NCI-H2227 treated with DMSO at 0.1 percent for 48 hours (cell line): Measurements from ENCODE around the gene TUBA3D.
"Not testable (repeated sequence)": the region's sequence is repeated elsewhere in the genome, so short reads cannot be mapped to it uniquely, and the experiment has no call there.

ENCODE experiments used
- DNase-seq: peaks from one replicate; lab custom pipeline; 2025; lab: John Stamatoyannopoulos, UW

The TUBA3D gene

GRCh38 chr2:131475831-131476230, at the start of gene TUBA3D:
TUBA3D (plus strand) TSS chr2:131476119; CDS start chr2:131476200, 81 bp downstream.
- DNase-seq, result no peak

DNA sequence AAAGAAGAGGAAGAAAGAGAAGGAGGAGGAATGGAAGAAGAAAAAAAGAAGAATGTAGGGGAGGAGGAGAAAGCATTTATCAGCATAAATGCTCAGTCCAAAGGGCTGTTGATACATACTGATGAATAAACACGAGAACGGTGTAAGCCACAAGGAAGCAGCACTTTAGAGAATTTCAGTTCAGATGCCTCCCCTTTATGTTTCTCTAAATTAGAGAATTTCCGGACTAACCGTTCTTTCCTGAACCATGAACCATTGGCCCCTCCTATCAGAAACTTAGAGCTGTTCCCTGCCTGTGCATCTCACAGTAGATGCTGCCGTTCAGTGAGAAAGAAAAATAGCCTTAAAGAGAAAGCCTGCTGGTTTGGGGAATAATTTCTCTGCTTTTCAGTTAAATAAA, 49.2 kb upstream of the TUBA3D start:
- DNase-seq, result no peak

DNA sequence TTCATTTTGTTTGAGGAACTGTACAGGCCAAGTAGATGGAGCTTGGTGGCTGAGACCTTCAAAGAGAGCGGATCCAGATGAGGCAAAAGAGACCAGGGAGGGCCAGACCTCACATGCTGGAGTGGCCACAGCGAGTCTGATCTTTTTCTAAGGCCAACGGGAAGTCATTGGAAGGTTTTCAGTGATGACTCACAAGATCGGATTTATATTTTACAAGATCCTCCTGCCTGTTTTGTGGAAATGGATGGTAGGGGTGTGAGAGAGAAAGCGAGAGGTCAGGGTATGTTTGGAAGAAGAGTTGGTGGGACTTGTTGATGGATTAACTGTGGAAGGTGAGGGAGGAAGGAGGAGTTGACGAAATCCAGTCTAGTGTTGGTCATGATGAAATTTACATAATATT, 44.6 kb upstream of the TUBA3D start:
- no peak for DNase-seq

- DNase-seq, result not testable (repeated sequence)
Observed at GRCh38 chr2:131440742-131441468, 35.0 kb upstream of the TUBA3D start.

- DNase-seq, result not testable (repeated sequence)
Observed at GRCh38 chr2:131444736-131445514, 31.0 kb upstream of the TUBA3D start.

DNA sequence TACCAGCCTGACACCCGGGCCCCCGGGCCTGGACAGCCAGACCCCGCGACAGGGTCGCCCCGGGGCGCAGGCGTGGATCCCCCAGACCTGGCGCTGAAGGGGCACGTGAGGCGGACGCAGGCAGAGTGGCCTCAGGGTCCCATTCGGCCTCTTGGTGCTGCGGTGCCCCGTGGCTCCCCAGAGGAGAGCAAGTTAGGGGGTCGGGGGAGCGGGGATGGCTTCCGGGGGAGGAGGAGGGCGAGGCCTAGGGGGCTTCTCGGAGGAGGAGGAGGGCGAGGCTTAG, 30.5 kb upstream of the TUBA3D start:
- not testable (repeated sequence) for DNase-seq

DNA sequence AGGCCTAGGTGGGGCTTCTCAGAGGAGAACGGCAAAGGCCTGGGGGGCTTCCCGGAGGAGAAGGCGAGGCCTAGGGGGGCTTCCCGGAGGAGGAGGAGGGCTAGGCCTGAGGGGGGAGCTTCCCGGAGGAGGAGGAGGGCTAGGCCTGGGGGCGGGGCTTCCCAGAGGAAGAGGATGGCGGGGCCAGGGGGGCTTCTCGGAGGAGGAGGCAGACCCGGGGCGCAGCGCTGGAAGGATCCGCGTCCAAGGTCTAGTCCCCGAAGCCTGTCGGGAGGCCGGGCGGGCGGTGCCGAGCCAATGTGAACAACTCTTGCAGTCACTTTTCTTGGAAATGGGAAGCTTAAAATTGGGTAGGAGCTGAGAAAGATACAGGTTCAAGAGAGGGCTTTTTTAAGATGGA, 30.0 kb upstream of the TUBA3D start:
- DNase-seq, result no peak

- not testable (repeated sequence) for DNase-seq
Observed at GRCh38 chr2:131447981-131448380, 27.9 kb upstream of the TUBA3D start.

GRCh38 chr2:131451265-131451949, 24.5 kb upstream of the TUBA3D start:
- DNase-seq, result not testable (repeated sequence)

DNA sequence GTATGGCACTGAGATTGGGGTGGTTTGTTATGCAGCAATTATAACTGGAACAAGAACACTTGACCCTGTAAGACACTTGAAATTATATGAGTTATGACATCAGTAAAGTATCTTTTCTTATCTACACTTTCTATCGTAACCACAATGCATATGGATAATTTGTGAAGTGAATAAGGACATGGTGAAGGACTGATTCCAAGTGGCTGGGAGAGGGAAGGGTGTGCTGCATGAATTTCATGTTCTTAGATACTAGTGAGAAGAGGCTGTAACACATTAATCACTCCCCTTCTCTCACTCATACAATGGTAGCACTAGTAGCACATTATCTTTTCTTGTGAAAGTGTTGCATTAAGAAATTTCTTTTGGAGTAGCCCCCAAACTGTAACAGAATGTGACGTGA, 21.0 kb upstream of the TUBA3D start:
- DNase-seq, result not testable (repeated sequence)

GRCh38 chr2:131467722-131468121, 8.2 kb upstream of the TUBA3D start:
- DNase-seq, result not testable (repeated sequence)

- DNase-seq, result not testable (repeated sequence)
Observed at GRCh38 chr2:131470944-131471343, 5.0 kb upstream of the TUBA3D start.

DNA sequence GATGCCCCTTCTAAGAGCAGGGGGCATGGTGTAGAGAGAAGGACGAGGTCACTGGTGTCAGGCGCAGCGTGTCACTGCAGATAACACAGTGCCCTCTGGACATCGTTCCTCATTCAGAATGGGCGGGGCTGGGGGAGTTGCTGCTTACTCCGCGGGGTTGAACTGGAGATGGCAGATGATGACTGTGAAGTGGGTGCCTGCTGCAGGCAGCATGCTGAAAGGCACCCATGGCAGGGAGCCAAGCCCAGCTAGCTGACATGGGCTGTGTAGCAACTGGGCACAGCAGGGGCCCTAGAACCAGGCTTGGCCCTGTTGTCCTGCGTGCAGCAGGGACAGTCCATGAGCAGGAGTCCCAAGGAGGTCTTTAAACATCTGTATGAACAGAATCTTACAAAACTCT, 4.3 kb upstream of the TUBA3D start:
- DNase-seq, result not testable (repeated sequence)

GRCh38 chr2:131473266-131473665, 2.7 kb upstream of the TUBA3D start:
- DNase-seq, result not testable (repeated sequence)

GRCh38 chr2:131476363-131476762, 444 bp downstream of the TUBA3D start:
- not testable (repeated sequence) for DNase-seq

DNA sequence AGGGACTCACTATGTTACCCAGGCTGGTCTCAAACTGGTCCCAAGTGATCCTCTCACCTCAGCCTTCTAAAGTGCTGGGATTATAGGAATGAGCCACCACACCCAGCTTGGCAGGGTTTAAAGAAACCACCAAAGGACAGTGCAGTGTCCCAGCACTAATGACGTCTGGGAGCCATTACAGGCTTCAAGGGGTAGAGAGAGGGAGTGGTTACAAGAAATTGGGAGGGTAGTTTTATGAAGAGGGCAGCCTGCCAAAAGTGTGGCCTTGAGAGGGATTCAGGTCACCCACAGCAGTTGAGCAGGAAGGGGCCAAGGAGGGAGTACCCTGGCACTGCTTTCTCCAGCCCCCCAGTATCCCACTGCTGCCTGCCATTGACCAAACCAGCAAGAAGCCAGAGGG, 1.3 kb downstream of the TUBA3D start:
- not testable (repeated sequence) for DNase-seq

DNA sequence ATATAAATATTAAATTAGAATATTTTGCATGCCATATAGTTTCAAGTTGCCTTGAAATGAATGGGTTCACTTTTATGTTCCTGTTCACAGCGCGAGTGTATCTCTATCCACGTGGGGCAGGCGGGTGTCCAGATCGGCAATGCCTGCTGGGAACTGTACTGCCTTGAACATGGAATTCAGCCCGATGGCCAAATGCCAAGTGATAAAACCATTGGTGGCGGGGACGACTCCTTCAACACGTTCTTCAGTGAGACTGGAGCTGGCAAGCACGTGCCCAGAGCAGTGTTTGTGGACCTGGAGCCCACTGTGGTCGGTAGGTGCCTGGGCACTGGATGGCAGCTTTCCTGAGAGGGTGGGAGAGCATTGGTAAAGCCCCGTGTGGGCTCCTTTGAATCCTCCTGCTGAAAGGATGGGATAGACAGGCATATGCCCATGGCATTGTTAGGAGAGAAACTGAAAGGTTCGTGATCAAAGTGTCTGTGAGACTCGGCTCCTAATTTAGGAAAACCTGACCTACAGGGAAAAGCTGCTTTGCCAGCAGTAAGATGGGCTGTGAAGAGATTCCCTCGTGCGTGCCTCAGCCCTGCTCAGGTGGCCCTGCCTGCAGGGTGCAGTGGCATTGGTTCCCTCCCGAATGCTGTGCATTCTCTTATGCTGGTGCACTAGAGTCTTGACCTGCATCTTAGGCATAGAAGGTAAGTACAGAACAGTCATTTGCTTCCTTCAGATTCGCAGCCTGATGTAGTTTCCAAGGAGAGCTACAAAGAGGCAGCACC, 2.3 kb downstream of the TUBA3D start:
- not testable (repeated sequence) for DNase-seq

- not testable (repeated sequence) for DNase-seq
Observed at GRCh38 chr2:131478850-131479461, 3.0 kb downstream of the TUBA3D start.

DNA sequence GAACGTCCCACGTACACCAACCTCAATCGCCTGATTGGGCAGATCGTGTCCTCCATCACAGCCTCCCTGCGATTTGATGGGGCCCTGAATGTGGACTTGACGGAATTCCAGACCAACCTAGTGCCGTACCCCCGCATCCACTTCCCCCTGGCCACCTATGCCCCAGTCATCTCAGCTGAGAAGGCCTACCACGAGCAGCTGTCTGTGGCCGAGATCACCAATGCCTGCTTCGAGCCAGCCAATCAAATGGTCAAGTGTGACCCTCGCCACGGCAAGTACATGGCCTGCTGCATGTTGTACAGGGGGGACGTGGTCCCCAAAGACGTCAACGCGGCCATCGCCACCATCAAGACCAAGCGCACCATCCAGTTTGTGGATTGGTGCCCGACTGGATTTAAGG, 4.4 kb downstream of the TUBA3D start:
- DNase-seq, result not testable (repeated sequence)

DNA sequence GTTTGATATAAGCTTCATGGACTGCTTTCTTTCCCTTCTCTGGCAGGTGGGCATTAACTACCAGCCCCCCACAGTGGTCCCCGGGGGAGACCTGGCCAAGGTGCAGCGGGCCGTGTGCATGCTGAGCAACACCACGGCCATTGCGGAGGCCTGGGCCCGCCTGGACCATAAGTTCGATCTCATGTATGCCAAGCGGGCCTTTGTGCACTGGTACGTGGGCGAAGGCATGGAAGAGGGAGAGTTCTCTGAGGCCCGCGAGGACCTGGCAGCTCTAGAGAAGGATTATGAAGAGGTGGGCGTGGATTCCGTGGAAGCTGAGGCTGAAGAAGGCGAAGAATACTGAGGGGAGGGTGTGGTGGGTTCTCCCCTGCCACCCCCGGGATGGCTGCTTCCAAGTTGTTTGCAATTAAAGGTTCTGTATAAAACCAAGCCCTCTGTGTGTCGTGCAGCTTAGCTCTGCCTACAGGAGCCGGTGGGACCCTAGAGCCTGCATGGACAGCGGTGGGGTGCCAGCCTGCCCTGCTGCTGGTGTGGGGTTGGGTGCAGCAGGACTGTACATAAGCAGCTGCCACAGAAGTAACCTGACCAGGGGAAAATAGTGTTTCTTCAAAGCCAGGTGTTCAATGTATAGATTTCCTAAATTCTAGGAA, 6.7 kb downstream of the TUBA3D start:
- not testable (repeated sequence) for DNase-seq
